Left ventricle myocardium superior (tissue), 1 donor: ENCODE results near the gene TEX29. TPM values are rescaled to one million over a fixed set of nuclear protein-coding genes. Genes with fewer than 3 reads are reported as not detected.

ENCODE experiments used
- ATAC-seq: fragments of 200-7000 bp; cut with Tn5 transposase; one replicate; pipeline ENCODE4 v1.9.1; 2020; ENCODE audit warnings: mild to moderate bottlenecking, moderate library complexity
- DNase-seq: peaks from one replicate; pipeline ENCODE4 v3.0.0-alpha.2; 2020
- intact Hi-C: fragments of 100-400 bp; cut with micrococcal nuclease; formaldehyde crosslinking; loops from one replicate; pipeline ENCODE4 v1.11.0; 2022
- total RNA-seq: library from RNA; stranded (reverse); fragmentation: NEBNext Ultra II Directional; extraction: Animal tissue kit (Norgen Biotek cat#: 25700); gene quantifications from one replicate; pipeline ENCODE4 v1.2.1, GENCODE V29; 2021
- donor health status: DM: no; HTN: yes; CAD: no; lungs with severe emphysema.

TEX29 gene
- total RNA-seq, 1 donor from 2014 or later = 0.32 TPM

DNA sequence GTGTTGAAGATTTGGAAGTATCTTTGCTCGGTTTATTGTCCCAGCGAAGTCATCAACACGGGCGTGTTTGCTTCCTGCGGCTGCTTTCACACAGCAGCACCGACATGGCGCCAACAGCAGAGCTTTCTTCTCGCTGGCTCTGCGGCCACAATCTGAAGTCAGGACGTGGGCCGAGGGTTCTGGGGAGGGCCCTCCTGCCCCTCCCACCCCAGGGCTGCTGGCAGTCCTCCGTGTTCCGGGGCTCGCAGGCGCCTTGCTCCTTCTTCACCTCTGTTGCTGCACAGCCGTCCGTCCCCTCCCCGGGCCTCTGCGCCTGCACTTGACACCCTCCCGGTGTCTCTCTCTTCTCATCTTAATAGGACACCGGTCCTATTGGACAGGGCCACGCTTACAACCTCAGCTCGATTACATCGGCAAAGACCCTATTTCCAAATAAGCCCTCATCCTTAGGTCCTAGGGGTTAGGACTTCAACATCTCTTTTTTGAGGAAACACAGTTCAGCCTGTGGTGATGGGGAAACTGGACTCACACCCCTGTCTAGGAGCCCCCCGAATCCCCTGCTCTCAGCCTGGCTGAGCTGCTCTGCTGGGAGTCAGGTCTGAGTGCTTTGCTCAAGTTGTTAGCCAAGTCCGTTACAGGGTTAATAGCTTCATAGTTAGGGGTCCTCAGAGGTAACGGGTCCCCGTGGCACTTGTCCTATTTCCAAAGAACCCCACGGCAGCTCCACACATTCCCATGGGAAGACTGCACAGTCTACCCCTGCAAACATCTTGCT, 2.7 kb upstream of the TEX29 start:
- ATAC-seq (no peak), DNase-seq (no peak)
- intact Hi-C loops = no loop called here

DNA sequence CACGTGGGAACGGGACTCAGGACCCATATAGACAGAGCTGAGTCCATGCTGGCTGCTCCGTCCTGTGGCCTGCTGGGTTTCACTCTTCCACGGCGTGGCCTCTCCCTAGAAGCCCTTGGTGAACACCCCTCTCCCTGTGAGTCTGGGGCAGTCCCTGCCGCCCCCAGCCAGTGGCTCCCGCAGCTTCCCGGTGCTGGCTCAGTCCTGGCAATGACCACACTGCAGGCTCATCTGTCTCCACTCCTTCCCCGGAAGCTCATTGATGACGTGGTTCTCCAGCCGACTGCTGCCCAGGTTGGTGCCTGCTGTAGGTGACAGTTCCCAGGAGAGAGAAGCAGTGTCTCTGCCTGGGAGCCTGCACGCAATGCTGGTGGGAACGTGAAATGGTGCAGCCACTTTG, 2.1 kb upstream of the TEX29 start:
- no peak for DNase-seq
- intact Hi-C loops = no loop called here
- ATAC-seq = no peak

DNA sequence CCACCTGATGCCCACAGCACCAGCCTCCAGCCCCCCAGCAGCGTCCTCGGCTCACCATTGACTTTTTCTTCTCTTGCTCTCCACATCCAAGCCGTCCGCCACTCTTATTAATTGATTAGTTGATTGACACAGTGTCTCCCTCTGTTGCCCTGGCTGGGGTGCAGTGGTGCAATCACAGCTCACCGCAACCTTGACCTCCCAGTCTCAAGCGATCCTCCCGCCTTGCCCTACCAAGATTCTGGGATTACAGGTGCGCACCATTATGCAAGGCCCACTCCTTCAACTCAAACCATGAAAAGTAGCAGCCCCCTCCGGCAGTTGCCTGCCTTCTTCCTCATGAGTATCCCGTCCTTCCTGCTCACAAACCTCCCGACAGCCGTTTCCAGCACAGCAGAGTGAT, 921 bp upstream of the TEX29 start:
- DNase-seq (no peak), ATAC-seq (no peak)
- intact Hi-C loops = no loop called here

DNA sequence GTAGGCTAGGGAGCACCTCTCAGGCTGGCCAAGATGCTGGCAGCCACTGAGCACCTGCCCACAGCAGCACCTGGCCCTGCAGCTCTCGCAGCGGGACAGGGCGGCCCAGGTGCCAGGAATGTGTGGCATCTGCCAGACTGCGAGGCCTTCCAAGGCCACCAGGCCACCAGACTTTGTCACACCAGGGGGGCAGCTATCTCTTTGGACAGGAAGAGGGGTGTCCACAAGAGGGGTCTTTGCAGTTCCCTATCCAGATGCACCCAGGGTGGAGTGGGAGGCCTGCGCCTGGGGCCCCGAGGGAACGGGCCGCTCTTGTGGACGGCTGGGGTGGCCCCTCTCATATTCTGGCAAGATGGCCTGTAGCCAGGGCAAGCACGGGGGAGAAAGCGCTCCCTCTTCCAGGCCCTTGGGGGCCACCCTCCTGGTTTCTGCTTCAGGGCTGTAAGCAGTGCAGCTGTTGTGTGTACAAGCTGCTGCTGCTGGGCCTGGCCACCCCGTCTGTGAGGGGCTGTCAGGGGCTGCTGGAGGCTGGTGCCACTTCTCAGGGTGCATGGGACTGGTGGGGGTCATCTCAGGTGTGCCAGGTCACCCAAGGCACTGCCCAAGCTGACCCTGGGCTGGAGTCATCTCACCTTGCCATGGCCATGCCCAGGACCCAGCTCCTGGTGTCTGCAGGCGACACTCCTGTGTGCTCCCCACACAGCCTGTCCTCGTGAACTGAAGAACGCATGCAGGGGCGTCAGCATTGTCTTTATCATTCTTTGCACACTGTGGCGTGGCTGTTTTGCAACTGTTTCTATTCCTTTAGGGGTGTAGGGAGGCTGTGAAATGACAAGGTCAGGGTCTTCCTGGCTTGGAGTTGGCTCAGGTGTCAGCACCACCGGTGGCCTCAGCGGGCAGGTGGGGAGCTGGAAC, 1.8 kb downstream of the TEX29 start:
- ATAC-seq = no peak
- DNase-seq = no peak
- intact Hi-C loops = no loop called here

DNA sequence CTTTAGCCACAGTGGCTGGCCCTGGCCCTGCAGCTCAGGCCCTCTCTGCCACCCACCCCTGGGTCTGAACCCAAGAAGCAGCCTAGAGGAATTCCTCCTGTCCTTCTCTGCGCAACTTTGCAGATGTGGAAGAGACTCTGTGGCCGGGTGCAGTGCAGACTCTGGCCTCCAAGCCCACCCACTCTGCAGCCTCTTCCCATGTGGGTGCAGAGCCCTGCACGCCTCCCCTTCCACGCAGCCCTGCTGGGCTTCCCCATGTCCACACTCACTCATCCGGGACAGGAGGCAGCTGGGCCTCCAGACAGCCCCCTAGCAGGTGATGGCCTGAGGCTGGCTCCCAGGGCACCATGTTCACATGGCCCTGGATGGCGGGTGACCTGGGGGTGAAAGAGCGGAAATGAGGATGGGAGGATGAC, 2.5 kb downstream of the TEX29 start:
- intact Hi-C loops = no loop called here
- DNase-seq (no peak), ATAC-seq (no peak)

DNA sequence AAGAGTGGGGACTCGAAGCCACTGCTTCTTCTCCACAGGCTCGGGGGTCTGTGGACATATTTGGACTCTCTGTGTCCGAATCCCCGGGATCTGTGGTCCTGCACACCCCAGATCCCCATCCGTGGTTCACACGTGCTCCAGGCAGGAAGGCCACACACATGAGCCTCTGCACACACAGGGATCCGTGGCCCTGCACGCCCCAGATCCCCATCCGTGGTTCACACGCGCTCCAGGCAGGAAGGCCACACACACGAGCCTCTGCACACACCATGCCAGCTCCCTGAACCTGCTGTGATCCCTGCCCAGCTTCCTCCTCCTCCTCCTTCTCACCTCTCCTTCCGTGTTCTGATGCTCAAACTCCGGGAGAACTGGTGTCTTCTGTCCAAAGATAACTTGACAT, 3.1 kb downstream of the TEX29 start:
- ATAC-seq (no peak), DNase-seq (no peak)
- intact Hi-C loops = no loop called here

DNA sequence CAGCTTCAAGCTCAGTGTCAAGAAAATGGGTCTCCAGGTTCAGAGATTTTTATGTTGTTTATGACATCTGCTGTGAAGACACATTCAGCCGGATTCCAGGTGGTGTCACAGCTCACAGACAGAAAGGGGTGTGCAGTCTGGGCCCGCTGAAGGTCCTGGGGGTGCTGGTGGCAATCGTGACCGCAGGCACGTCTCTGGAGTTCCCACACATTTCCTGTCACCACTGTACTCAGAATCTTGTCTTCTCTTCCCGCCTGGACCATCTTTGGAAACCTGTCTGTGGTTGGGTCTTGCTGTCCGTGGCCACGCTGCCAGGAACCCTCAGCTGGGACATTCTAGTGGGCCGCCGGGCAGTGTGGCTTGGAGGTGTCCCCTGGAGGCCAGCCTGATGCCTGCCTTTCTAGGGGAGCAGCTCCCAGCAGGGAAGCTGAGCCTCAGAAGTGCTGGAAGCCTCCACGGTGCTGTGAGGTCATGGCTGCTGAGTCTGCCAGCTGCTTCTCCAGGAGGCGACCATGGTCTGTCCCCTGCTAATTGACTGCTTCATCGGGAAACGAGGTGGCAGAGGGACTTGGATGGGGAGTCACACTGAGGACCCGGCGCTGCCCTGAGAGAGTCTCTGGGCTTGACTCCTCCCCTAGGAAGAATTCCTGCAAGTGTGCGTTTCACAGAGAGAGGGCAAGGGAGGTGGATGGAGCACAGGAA, 3.7 kb downstream of the TEX29 start:
- DNase-seq = no peak
- ATAC-seq = no peak
- intact Hi-C loops = no loop called here

DNA sequence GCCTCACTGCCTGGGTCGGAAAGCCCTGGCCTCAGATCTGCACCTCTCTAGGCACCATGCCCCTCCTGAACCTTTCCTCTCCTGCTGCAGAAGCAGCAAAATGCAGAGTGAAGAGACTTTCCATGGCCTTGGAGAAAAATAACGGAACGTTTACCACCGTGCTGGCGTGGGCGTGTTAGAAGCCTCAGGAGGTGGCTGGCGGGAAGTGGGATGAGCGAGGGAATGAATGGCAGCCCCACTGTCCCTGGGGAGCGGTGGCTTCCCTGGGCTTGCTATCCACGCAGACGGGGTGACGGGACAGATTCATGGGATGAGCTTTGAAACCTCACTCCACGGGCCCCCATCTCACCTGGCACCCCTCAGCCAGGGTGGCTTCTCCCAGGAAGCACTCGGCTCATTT, 4.3 kb downstream of the TEX29 start:
- no peak for ATAC-seq
- intact Hi-C loops = no loop called here
- no peak for DNase-seq

DNA sequence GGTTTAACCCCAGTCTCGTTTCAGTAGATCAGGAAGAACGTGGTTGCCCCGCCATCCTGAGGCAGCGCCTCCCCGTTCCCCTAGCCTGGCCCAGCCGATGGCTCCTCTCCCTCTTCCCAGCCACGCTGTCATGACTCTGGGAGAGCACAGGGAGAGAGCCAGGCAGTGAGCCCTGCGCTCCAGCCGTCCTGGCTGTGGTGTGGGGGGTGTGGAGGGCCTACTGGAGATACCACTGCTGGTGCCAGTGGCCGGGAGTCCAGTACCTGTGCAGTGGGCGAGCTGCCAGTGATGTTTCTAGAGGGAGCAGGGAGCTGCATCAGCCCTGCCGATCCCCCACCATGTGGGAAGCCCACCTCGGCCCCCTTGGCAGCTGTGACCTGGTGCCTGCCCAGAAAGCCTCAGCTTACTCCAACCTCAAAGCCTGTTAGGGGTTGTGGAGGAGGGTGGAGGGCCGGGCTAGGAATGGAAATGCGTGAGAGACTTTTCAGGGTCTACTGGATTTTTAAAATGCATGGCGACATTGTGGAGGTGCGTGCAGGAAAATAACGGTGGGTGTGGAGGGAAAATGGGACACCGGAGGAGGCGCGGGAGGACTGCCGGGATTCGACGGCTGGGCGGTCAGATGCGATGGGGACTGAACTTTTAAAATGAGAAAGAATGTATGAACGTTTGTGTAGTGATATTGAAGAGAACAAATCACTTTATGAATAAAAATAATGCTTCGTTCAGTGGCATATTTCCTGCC, 4.9 kb downstream of the TEX29 start:
- ATAC-seq = no peak
- intact Hi-C loops = no loop called here
- DNase-seq = no peak

DNA sequence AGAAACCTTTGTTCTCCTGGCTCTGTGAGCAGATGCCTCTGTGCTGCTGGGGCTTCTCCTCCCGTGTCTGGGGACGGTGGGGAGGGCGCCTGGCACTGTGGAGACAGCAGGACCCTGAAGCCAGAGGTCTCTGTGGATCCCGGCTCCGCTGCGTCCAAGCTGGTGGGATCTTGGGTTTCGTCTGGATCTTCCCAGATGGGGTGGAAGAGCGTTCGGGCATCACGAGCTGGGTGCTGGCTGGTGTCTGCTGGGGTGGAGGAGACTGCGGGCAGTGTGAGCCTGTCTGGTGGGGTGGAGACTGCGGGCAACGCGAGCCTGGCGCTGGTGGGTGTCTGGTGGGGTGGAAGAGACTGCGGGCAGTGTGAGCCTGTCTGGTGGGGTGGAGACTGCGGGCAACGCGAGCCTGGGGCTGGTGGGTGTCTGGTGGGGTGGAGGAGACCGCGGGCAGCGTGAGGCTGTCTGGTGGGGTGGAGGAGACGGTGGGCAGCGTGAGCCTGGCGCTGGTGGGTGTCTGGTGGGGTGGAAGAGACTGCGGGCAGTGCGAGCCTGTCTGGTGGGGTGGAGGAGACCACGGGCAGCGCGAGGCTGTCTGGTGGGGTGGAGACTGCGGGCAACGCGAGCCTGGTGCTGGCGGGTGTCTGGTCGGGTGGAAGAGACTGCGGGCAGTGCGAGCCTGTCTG, 5.6 kb downstream of the TEX29 start:
- ATAC-seq = no peak
- no peak for DNase-seq
- intact Hi-C loops = no loop called here

DNA sequence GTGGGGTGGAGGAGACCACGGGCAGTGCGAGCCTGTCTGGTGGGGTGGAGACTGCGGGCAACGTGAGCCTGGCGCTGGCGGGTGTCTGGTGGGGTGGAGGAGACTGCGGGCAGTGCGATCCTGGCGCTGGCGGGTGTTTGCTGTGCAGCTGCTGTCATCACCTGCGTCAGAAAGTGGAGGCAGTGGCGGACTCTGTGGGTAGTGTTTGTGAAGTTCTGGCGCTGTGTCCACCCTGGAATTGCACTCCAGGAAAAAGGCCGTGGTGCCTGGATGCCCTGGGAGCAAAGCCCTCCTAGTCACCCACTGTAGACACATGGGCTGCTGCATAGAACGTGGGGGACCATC, 6.2 kb downstream of the TEX29 start:
- ATAC-seq = no peak
- DNase-seq = no peak
- intact Hi-C loops = no loop called here

DNA sequence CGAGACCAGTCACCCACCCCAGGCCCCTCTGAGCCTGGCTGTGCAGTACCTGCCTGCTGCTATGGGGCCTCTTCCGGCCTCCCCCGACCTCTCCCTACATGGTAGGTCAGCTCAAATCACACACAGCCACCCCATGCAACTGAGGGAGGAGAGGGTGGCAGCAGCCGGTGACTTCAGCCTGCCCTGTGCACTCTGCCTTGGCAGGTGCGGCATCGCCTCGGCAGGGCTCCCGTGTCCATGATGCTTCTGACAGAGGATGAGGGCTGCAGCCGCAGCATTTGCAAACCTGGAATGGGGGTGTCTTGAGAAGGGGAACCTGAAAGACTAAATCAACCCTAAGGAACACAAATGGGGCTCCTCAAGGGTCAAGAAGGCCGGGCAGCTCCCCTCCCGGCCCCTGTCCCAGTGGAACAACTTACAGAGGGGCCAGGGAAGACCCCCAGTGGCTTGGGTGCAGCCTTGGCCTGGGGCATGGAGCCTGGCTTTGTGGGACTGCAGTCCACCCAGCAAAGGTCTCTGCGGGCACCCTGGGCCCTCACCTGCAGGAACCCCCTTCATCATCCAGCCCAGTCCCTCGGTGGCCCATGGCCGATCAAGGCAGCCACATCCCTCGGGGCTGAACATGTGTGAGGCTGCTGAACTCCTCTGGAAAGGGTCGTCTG, 6.7 kb downstream of the TEX29 start:
- ATAC-seq = no peak
- no peak for DNase-seq
- intact Hi-C loops = no loop called here

DNA sequence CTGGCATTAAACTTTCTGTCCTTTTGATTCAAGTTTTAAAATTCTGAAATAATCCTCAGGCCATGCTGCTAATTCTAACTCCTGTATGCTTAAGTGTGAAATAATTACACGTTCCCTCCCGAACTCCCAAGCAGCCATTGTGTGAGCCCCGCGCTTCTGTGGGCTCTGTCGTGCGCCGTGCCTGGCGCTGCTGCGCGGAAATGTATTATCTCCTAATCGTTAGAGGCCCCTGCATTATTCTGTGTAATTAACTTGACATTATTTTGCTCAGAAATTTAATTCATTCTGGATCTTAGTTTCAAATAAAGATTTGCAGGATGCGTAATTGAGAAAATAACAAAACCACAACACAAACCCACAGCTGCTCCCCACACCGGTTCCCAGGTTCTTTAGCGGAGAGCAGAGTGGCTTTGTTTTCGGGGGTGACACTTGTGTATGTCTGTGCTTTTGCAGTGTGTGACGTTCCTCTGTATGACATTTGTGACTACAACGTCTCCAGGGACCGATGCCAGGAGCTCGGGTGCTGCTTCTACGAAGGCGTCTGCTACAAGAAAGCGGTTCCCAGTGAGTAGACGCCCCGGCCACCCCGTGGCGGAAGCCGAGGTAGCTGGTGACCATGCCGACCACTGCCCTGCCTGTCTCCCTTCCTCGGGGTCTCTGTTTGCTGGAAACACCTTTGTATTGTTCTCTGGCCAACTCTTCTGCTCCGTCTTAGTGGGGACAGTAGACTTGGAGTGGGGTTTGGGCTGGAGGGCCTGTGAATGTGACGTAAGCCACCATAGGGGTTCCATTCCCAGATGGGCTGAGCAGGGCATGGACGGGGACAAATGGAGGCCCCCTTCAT, 7.5 kb downstream of the TEX29 start:
- intact Hi-C loops = no loop called here
- ATAC-seq (no peak), DNase-seq (no peak)

DNA sequence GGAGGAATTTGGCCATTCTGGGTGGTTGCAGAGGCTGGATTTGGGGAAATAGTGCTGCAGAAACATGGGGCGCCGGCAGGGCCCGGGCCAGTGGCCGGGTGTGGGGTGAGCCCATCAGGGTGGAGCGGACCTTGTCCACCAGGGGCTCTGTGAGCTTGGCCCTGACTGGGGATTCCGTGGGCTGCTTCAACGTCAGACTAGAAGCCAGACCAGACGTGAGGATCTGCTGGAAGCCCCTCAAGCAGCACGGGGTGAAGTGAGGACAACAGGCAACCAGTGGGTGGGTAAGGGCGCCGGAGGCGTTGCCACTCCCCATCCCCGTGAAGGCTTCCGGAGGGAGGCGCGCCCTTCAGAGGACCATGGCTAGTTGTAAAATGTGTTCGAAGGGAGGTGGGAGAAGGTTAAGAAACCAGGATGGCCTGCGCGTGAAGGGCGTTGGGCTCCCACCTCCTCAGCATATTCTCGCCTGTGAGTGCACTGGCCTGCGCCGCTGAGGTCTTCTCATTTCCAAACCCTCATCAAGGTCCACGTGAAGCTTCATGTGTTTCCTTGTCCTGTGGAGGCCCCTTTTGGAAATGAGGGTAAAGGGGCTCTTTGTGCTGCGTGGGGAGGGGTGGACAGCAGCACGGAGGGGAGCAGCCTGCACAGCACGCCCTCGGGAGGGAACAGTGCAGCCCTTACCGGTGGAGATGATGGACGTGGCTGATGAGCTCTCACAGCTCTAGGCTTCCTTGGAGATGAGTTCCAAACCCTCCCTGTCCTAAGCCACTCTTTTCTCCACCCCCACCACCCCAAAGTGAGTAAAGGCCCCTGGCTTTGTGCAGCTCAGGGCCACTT, 8.3 kb downstream of the TEX29 start:
- DNase-seq (no peak), ATAC-seq (no peak)
- intact Hi-C loops = no loop called here

DNA sequence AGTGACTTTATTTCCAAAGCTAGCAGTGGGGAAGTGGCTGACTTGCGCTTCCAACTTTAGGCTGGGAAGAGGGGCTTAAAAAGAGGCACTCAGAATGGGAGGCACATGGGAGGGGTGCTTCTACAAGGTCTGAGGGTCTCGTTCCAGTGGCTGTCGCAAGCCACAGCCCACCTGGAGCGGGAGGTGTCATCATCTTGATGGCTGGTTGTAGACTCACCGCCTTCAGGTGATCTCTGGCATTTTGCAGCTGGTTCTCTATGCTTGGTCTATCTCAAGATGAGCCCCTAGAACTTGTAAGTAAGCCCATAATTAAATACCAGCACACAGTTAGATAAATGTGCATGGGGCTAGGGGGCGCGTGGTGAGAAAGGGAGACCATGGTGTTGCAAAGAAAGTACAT, 9.2 kb downstream of the TEX29 start:
- intact Hi-C loops = no loop called here
- DNase-seq (no peak), ATAC-seq (no peak)

DNA sequence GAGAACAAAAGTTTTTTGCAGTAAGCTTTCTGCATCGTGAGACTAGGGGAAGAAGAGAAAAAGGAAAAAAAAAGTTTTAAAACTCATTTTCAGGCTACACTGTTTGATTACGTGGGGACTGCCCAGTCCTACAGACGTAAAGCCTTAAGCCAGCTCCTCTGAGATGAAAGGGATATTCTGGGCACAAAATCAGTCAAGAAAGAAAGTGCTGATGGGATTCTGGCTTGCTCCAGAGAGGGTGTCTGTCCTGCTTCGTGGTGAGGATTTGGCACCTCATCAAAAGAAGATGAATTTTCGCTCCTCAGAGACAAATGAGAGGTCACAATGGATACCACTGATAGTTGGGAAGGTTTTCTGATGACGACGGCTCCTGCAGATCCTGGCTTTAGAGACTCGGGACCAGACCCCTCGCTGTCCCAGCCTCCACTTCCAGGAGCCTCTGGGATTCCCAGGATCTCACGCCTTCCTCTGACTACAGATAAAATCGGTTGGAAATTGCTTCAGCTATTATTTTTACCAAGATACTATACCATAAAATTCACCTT, 9.7 kb downstream of the TEX29 start:
- DNase-seq (no peak), ATAC-seq (no peak)
- intact Hi-C loops = no loop called here
